HG03280 (cell line): Measurements from ENCODE around the gene PPT1.
A peak's percentile ranks its signal among the peaks of the same experiment; 100 is the strongest.
"Not testable (repeated sequence)": the region's sequence is repeated elsewhere in the genome, so short reads cannot be mapped to it uniquely, and the experiment has no call there.

ENCODE experiments used
- ATAC-seq: cut with Tn5 transposase; IDR thresholded peaks from one replicate; pipeline ENCODE4 v1.9.1; 2021; ENCODE audit warnings: mild to moderate bottlenecking, moderate library complexity; ENCODE audit not compliant: unreplicated experiment

Gene PPT1

GRCh38 chr1:40057310-40058030 is 39.6 kb downstream of the PPT1 start:
- ATAC-seq = no peak

DNA sequence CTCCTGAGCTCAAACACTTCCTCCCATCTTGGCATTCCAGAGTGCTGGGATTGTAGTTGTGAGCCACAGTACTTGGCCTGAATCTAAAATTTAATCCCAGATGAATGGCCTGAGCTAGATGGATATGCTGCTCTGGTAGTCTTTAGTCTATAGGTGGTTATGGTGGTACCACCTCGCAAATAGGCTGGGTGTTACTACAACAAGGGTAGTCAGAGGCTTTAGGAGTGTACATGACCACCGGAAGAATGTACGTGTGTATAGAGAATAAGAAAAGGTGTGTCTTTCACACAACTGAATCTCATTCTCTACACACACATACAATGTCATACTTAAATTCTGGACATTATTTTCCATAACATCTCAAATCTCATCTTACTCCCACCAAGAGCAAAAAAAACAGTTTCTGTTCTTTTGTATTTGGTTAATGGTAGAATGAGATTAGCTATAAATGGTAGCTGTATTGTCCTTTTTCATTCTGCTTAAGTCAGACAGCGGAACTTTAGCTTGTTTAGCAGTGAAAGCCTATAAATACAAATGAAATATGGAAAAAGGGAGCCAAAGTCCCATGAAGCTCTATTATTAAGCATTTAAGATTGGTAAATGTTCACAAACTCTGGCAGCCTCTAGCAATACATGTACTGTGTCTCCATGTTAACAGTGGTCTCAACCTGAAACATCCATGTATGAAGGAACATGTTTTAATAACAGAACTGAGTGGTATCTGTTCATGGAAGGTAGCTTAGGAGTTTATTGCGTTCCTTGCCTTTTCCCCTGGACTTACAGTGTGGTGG is 40.3 kb downstream of the PPT1 start:
- no peak for ATAC-seq

DNA sequence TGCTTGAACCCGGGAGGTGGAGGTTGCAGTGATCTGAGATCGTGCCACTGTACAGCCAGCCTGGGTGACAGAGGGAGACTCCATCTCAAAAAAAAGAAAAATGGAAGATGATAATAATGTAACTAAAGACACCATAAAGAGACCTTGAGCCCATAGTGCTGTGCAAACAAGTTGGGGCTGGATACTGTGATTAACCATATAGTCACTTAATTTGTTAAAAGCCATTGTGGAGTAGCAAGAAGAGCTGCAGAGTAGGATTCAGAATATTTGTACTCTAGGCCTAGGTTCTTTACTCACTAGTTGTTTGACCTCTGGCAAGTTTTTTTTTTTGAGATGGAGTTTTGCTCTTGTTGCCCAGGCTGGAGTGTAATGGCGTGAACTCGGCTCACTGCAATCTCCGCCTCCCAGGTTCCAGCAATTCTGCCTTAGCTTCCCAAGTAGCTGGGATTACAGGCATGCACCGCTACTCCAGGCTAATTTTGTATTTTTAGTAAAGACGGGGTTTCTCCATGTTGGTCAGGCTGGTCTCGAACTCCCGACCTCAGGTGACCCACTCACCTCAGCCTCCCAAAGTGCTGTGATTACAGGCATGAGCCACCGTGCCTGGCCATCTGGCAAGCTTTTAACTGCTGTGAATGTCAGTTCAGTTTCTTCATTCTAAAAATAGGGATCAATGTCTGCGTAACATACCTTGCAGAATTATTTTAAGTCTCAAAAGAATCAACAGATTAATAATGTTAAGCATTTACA is 43.7 kb downstream of the PPT1 start:
- ATAC-seq = no peak

DNA sequence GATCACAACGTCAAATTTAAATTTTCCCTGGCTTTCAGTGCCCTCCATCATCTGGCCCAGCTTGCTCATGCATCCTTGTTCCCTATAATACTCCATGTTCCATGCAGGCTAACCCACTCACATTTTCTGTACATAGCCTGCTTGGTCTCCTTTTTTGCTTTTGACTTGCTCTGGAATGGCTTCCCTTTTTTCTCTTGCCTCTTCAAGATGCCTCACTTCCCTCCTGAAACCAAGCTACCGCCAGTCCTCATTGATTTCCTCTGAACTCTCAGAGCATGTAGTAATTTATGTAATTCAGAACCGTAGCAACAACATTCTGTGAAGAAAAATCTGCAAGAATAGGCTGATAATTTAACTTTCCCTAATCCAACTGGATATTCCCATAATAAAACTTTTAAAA is 46.2 kb downstream of the PPT1 start:
- ATAC-seq = no peak

GRCh38 chr1:40049725-40050124 is 47.3 kb downstream of the PPT1 start:
- no peak for ATAC-seq

DNA sequence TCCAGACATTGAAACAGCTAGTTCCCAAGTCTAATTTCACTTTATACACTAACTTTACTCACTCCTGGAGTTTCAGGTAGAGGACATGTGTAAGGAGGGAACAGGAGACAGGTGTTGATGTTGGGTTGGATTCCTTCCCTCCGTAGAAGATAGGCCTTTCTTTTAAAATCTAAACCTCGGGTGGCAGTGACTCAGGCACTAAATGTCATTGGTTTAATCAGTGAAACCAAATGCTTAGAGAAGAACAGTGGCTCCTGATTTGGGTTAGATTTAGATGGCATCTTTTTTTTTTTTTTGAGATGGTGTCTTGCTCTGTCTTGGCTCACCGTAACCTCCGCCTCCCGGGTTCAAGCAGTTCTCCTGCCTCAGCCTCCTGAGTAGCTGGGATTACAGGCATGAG is 49.3 kb downstream of the PPT1 start:
- no peak for ATAC-seq

DNA sequence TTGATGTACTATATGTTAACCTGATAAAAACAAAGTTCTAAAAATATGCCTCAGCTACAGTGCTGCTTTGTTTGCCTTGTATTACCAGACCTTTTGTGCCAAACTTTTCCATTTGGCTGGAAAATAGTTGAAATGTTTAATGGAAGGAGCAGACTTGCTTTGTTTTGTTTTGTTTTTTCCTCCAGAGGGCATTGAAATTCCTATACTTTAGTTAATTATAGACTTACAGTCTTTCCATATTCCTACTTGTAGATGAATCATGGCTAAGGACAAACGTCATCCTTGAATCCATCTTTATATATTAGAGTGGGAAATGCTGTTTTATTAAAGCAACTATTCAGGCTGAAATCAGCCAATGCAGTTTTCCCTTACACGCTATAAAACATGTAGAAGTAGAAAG is 49.8 kb downstream of the PPT1 start:
- no peak for ATAC-seq

- no peak for ATAC-seq
Measured at GRCh38 chr1:40045766-40046165, 51.3 kb downstream of the PPT1 start.

- no peak for ATAC-seq
Measured at GRCh38 chr1:40045182-40045581, 51.9 kb downstream of the PPT1 start.

DNA sequence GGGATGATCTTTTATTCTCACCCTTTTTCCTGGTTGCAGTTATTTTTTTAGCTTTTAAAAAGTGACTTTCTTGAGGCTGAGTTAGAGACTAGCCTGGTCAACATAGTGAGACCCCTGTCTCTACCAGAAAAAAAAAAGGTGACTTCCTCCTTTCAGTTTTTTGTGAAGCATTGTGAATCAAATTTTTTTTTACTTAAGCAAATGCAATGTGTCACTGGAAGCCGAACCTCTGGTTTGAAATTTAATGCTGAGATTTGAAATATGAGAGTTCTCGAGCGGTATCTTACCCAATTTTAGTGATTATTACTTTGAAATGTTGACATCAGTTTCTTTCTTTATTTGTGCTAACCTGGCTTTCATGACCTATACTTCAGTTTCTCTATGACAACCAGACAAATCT is 52.9 kb downstream of the PPT1 start:
- ATAC-seq = no peak

DNA sequence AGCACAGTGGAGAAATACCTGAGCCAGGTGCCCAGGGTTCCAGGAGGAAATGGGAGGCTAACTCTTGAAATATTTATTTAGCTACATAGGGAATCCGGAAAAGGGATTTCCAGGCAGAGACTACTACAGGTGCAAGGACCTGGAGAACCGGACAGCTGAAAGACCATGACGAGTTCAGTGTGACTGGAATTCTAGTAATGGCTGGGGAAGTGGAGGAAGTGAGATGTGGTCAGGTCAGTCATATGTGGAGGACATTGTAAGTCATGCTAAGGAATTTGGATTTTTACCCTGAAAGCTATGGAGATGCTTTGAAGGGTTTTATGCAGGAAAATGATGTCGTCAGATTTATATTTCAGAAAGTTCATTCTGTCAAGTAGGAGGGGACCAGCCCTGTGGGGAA is 54.7 kb downstream of the PPT1 start:
- ATAC-seq = no peak

DNA sequence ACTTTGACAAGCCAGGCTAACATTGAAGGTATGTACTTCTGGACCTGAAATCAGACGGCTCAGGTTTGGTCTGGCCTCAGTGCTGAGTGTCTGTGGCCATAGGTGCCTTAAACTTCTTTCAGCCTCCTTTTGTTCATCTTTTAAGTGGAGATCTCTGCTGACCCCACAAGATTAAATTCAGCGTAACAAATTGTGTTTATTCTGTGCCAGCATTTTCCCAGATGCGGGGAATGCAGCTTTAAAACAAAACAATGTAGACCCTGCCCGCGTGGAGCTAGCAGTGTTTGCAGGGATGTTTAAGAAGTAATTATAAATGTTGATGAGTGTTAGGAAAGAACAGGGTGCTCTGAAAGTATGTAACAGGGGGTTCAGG is 55.6 kb downstream of the PPT1 start:
- ATAC-seq = no peak

- peak; percentile 88 for ATAC-seq
Measured at GRCh38 chr1:40040511-40041465, 56.3 kb downstream of the PPT1 start, which contains the start of gene CAP1. Gene CAP1 (plus strand): TSS chr1:40040729. CDS start chr1:40059347, 18,618 bp downstream.

GRCh38 chr1:40039757-40040510 is 57.1 kb downstream of the PPT1 start:
- ATAC-seq = peak; percentile 55

DNA sequence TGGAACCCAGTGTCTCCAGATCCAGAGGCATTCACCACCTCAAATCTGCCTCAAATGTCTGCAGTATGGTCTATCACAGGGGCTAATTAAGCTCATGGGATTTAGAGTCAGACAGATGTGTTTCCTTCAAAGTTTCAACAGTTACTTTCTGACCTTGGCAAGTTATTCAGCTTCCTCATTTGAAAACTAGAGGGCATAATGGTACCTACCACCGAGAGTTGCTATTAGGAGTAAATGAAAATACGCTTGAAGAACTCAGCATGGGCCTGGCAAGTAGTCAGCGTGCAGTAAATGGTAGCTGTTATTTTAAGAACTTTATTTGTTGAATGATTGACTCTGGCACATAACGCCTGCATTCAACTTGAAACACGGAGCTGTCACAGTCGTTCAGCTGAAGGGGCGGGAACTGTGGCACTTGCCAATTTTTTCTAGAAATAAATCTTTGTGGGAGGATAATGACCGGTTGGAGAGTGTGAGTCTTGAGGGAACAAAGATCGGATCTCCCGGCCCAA is 57.8 kb downstream of the PPT1 start:
- no peak for ATAC-seq

GRCh38 chr1:40038697-40039096 is 58.4 kb downstream of the PPT1 start:
- no peak for ATAC-seq

DNA sequence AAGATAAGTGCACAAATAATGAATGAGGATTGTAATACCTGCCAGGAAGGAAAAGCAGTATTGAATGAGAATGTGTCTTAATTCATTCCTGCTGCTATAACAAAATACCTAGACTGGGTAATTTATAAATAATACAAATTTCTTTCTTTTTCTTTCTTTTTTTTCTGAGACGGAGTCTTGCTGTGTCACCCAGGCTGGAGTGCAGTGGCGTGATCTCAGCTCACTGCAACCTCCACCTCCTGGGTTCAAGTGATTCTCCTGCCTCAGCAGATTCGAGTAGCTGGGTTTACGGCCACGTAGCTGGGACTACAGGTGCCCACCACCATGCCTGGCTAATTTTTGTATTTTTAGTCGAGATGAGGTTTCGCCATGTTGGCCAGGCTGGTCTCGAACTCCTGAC is 59.8 kb downstream of the PPT1 start:
- not testable (repeated sequence) for ATAC-seq

- no peak for ATAC-seq
Measured at GRCh38 chr1:40036574-40036973, 60.5 kb downstream of the PPT1 start.

- ATAC-seq = no peak
Measured at GRCh38 chr1:40034869-40035268, 62.2 kb downstream of the PPT1 start.
